Daoy (cell line): ENCODE measurements around the gene CPLX1. TPM values are rescaled to one million over a fixed set of nuclear protein-coding genes. Genes with fewer than 3 reads are reported as not detected.
"Not testable (repeated sequence)": the region's sequence is repeated elsewhere in the genome, so short reads cannot be mapped to it uniquely, and the experiment has no call there.

ENCODE experiments used
- DNase-seq: peaks from one replicate; pipeline ENCODE4 v3.0.0-alpha.2; 2015; ENCODE audit warnings: low read depth
- total RNA-seq: library from RNA; depleted of rRNA; stranded (reverse); fragments of >200 nt; shearing (Covaris generic); gene quantifications from 2 replicates; pipeline ENCODE4 v1.2.3, GENCODE V29; 2014

Gene CPLX1
- total RNA-seq, 1 experiment from 2014 or later = not detected

- no peak for DNase-seq
Observed at GRCh38 chr4:792626-793092, 33.3 kb downstream of the CPLX1 start.

GRCh38 chr4:791898-792625 is 33.9 kb downstream of the CPLX1 start:
- peak; percentile 57 for DNase-seq

GRCh38 chr4:791252-791897 is 34.6 kb downstream of the CPLX1 start:
- no peak for DNase-seq

DNA sequence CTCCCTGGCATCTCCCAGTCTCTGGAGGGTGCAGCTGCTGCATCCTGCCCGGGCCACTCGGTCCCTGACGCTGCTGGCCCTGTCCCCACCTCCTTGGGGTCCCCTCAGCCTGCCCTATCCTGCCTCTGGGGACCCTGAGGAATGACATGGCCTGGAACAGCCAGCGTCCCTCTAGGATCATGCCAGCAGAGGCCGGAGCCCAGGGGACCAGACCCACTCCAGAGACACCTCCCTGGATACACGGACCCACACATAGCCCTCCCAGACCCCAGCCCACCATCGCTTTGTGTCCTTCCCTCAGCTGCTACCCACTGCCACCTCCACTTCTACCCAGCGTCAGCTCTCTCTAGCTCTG is 35.5 kb downstream of the CPLX1 start:
- no peak for DNase-seq

- DNase-seq = no peak
Observed at GRCh38 chr4:789571-790465, 36.1 kb downstream of the CPLX1 start.

- no peak for DNase-seq
Observed at GRCh38 chr4:788636-789297, 37.2 kb downstream of the CPLX1 start.

- DNase-seq = no peak
Observed at GRCh38 chr4:788006-788635, 37.8 kb downstream of the CPLX1 start.

DNA sequence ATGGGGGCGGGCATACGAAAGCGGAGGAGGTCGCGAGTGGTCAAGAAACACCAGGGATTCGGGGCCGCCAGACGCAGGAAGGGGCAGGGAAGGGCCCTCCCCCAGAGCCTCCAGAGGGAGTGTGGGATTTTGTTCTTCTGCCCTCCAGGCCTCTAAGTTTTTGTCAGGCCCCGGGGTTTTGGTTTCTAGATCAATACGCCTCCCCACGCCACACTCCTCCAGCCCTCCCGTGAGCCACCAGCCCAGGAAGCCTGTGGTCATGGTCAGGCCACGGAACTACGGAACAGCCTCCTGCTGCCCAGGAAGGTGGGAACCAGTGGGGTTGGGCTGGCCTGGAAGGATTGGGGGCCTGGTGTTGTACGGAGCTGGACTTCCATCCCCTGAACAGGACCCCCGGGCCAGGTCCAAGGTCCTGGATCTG is 38.4 kb downstream of the CPLX1 start:
- no peak for DNase-seq

DNA sequence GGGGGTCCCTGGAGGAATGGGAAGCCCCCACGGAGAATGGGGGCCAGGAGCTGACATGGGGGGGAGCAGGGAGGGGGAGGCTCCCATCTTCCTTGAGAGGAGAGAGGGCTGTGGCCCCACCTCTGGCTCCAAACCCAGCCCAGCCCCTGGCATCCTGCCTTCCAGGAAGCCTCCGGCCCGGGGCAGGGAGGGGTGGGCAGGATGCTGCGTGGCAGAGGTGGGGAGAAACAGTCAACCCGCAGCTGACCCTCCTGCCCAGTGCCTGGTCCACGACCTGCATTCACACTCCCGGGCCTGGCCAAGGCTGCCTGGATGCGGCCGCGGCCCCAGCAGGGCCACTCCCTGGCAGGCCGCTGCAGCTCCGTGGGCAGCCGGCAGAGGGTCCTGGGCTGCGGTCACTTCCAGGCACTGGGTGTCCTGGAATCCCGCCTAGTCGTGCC is 39.0 kb downstream of the CPLX1 start:
- DNase-seq = no peak

DNA sequence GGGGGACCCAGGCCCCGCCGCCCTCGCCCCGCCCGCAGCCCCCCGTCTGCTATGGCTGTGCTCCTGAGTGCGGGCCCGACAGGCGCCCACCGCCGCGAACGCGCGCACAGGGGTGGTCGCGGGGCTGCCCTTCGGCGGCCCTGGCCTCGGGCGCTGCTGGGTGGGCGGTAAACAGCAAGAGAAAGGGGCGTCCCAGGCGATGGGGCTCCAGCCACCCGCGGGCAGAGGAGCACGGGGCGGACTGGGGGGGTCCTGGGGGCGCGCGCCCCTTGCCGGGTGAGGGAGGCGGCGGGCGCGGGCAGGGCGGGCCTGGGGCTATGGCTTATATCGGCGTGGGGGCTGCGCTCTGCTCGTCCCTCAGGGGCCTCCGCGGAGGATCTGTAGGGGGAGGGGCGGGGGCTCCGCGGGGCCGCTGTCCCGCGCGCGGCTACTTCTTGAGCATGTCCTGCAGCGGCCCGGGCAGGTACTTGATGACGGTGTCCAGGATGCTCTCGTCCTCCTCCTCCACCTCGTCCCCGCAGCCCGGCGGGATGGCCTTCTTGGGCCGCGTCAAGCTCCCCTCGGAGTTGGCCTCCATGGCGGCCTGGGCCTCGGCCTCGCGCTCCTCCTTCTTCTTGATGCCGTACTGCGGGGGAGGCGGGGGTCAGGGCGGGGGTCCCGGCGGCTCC is 39.7 kb downstream of the CPLX1 start:
- no peak for DNase-seq

DNA sequence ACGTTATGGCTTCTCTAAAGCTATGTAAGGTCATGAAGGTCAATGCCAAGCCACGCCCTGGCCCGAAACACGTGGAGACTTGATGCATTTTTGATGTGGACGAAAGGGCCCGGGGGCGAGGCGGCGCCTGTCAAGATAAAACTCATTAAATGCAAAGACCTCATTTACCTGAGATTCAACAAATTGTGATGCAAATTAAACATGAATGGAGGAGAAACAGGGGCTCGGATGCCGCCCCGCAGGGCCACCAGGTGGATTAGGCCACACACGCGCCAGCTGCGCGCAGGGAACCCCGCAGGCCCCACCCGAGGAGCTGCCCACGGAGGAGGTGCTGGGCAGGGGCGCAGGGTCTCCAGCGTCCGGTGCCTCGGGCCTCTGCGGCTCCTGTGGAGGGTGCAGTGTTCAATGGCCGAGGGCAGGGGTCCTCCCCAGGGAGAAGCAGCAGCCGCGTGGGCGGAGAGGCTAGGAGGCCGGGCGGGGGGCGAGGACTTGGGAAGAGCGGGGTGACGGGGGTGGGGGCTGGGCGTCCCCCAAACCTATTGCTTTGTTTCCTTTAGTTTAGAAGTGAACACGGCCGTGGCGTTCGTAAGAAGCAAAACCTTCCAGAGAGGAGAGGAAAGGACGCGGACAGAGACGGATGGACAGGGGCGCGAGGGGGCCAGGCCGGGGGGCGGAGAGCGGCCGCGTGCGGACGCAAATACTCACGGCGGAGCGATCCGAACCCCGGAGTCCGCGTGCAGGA is 40.4 kb downstream of the CPLX1 start:
- no peak for DNase-seq

DNA sequence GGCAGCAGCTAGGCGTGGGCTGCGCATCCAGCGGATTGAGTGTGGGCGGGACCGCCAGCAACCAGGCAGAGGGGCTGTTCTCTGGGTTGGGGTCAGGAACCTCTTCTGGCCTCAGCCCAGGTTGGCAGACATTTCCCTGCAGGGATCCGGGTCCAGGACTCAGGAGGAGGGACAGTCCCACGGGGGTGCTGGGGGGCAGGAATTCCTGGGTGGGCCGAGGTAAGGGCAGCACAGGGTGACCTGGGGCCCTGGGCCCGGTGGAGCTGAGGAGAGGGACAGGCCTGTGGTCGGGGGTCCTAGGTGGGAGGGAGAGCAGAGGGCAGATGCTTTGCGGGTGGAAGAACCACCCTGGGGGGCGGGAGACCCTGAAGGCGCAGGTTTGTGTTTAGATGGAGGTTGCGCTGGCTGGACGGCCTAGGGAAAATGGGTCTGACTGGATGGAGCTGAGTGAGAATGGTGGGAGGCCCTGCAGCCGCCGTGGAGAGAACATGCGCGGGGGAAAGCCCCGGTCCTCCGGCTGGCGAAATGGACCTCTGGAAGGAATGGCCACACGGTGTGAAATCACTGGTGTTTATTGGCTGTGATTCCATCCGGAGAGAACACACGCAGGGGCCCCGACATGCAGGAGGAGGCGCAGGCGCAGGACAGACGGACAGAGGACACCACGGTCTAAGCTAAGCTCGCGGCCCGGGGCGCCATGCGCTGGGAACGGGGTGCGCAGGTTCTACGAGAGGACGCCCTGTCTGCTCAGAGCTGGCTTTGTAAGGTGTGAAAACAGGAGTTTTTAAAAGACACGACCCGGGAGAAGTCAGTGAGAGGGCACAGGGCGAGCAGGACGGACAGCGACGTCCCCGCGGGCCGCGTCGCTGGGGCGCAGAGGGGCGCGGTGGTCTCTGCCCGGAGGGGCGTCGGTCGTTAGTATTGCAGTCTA is 41.3 kb downstream of the CPLX1 start:
- no peak for DNase-seq

DNA sequence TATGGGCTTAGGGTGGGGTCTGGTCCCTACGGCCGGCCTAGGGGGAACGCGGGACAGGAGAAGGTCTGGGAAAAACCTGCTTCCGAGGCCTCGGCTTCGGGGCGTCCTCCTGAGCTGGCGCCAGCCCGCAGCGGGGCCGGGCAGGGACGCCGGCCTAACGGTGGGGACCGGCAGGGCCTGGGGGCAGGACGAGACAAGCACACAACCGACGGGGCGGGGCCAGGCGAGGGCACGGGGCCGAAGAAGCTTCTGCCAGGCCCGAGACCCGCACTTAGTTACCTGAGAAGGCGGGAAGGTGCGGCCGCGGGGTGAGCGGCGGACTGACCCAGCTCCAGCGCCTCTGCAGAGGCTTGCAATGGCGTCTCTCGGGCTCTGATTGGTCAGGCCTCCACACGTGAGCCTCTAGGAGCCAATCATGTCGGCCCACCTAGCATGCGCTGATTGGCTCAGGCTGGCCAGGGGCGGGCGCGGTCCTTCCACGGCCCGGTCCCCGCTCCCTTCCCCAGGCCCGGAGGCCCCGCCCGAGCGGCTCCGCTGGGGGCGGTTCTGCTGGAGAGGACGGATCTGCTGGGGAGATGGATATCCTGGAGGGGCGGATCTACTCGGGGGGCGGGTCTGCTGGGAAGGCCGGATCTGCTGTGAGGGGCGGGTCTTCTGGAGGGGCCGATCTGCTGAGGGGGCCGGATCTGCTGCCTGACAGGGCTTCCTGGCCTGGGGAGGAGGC is 44.3 kb downstream of the CPLX1 start:
- DNase-seq = peak; percentile 99

DNA sequence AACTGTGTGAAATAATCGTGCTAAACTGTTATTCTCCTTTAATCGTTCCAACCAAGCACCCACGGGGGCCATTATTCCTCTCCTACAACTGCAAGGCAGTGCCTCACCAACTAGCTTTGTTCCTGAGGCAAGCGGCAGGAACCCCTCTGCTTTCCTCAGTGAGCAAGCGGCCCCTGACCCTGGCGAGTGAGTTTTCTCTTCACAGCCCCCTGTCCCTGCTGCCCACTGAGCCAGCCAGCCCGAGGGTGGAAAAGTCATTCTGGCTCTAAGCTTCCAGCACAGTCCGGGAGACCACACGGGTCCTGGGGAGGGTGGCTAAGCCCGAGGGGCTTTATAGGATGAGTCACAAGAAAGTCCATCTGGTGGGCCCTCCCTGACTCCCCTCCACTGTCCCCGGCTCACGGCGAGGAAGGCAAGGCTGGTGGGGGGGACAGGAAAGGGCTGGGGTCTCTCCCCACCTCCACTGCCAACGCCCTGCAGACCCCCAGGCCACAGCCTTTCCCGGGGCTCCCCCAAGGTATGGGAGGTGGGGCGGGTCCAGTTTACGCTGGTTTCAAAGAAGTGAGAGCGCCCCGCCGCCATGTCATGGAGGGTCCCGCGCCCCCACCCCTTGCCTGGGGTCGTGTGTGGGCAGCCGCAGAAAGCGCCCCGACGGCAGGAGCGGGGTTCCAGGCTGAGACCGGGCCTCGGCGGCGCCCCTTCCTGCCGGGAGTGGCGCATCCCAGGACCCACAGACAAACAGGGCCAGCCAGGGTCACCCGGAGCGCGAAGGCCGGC is 45.0 kb downstream of the CPLX1 start:
- no peak for DNase-seq

DNA sequence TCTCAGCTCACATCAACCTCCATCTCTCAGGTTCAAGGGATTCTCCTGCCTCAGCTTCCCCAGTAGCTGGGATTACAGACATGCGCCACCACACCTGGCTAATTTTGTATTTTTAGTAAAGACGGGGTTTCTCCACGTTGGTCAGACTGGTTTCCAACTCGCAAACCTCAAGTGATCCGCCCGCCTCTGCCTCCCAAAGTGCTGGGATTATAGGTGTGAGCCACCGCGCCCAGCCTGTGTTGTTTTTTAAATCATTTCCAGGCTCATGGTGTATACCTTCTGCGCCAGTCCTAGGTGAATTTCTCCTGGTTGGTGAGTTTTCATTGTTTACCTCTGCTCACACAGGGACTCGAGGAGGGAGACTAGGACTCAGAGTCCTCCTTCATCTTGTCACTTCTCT is 45.7 kb downstream of the CPLX1 start:
- DNase-seq = not testable (repeated sequence)

DNA sequence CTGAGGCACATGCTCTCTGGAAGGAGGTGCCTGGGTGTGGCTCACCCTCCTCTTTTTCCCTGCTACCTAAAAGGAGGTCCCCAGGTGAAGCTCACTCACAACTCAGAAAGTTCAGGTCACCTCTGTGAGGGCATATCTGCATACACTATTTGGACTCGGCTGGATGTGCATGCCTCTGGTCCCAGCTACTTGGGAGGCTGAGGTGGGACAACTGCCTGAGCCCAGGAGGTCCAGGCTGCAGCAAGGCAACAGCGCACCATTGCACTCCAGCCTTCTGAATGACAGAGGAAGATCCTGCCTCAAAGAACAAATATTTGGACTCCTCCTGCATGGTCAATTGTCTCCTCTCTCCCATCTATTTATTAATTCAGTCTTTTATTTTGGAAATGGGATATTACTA is 46.4 kb downstream of the CPLX1 start:
- DNase-seq = no peak

- no peak for DNase-seq
Observed at GRCh38 chr4:777520-778262, 48.2 kb downstream of the CPLX1 start.
